Measurements from ENCODE around the gene C9orf50.
A peak's percentile ranks its signal among the peaks of the same experiment; 100 is the strongest.

The C9orf50 gene

DNA sequence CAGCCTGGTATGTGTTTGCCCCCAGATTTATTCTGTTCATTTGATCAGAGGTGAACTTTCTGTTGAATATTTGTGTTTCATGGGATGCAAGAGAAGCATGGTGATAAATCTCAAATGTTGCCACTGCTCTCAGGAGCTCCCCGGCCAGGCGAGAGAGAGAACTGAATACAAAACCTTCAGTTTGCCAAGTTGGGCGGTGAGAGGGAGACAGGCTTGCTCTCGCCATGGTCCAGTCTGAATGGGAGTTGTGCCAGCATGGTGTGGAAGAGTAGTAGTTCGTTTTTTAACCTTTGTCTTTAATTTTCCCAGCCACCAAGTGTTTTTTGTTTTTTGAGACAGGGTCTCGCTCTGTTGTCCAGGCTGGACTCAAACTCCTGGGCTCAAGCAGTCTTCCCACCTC lies 7.8 kb upstream of the C9orf50 start:
- TF ChIP-seq YY1 (IDR thresholded peaks at IDR 0.05; ENCODE audit: low read depth) (no peak), TCF12 (IDR thresholded peaks at IDR 0.05; ENCODE audit: low read depth) (no peak), EP300 (IDR thresholded peaks at IDR 0.05; ENCODE audit: borderline replicate concordance) (no peak), EGR1 (IDR thresholded peaks at IDR 0.05) (no peak)
- TF ChIP-seq, protein P1, sequence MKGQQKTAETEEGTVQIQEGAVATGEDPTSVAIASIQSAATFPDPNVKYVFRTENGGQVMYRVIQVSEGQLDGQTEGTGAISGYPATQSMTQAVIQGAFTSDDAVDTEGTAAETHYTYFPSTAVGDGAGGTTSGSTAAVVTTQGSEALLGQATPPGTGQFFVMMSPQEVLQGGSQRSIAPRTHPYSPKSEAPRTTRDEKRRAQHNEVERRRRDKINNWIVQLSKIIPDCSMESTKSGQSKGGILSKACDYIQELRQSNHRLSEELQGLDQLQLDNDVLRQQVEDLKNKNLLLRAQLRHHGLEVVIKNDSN (IDR thresholded peaks at IDR 0.05) = no peak

DNA sequence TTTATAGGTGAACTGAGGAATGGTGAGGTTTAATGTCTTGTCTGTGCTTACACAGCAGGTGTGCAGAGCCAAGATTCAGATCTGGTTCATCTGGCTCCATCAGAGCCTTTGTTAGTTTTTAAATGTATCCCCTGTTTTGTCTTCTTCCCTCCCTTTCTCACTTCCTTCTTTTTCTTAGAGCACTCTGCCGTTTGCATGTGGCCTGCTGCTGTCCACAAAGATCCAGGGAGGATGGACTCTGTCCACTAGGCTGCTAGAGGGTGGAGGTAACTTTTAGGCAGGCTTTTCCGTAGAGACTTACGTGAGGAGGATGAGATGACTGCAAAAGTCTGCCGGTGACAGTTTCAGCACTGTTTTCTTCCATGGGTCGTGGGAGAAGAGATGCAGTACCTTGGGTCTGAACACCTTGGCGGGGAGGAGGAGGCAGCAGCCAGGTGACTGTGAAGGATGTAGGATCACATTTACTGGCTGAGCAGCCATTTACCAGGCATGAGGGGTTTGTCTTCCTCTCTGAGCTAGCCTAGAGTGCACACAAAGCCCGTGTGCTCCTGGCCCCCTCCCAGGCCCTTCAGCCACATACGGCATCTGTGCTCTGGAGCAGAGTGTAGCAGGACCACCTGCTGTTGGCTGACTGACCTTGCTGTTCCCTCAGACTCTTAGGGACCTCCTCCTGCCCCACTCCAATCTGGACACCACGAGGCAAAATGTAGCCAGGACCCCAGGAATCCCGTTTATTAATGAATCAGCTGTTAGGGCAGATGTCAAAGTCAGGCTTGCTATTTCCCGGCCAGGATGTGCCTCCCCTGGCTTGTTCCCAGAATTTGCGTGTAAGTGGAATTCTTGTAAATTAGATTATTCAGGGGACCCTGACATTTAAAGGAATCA lies 6.9 kb upstream of the C9orf50 start:
- TF ChIP-seq ZBTB7A (IDR thresholded peaks at IDR 0.05; ENCODE audit: low read depth) = no peak
- TF ChIP-seq, protein P1 (IDR thresholded peaks at IDR 0.05) = no peak
- TF ChIP-seq TAF1 (IDR thresholded peaks at IDR 0.05; ENCODE audit: low read depth) = no peak
- no peak for TF ChIP-seq CREB1 (IDR thresholded peaks at IDR 0.05; ENCODE audit: low read depth)
- no peak for TF ChIP-seq EP300 (IDR thresholded peaks at IDR 0.05; ENCODE audit: borderline replicate concordance)
- no peak for TF ChIP-seq TCF12 (IDR thresholded peaks at IDR 0.05; ENCODE audit: low read depth)
- no peak for TF ChIP-seq NFIC (IDR thresholded peaks at IDR 0.05)
- no peak for TF ChIP-seq FOXM1 (IDR thresholded peaks at IDR 0.05; ENCODE audit: borderline replicate concordance, low read depth)
- no peak for TF ChIP-seq YY1 (IDR thresholded peaks at IDR 0.05; ENCODE audit: low read depth)
- TF ChIP-seq CEBPB (IDR thresholded peaks at IDR 0.05) = no peak
- no peak for TF ChIP-seq TEAD4 (IDR thresholded peaks at IDR 0.05)
- no peak for TF ChIP-seq RAD21 (IDR thresholded peaks at IDR 0.05; ENCODE audit: low read depth)

DNA sequence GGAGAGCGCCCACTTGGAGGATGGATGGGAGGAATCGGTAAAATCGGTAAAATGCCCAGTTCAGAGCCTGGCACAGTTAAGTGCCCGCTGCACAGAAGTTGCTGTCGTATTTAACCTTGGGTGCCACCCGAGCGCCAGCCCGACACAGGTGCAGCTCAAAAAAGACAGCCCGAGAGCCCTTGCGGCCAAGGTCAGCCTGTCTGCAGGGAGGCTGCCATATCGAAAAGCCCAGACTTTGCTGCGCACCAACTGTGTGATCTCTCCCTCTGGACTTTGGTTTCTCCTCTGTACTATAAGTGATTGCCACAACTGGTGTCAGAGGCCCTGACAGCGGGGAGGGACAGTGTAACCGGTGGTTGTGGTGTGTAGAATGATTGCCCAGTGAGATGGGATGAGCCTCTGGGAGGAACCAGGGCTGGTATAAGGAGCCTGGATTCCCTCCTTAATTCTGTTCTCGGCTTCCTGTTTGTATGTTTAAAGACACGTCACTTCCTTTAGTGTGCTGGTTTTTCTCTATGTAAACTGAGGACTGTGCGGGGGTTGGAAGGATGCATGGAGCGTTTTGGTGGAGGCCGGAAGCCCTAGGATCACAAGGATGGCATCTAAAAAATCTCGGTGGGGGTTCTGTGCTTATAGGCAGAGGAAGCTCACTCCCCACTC lies 5.9 kb upstream of the C9orf50 start:
- TF ChIP-seq, protein P2, sequence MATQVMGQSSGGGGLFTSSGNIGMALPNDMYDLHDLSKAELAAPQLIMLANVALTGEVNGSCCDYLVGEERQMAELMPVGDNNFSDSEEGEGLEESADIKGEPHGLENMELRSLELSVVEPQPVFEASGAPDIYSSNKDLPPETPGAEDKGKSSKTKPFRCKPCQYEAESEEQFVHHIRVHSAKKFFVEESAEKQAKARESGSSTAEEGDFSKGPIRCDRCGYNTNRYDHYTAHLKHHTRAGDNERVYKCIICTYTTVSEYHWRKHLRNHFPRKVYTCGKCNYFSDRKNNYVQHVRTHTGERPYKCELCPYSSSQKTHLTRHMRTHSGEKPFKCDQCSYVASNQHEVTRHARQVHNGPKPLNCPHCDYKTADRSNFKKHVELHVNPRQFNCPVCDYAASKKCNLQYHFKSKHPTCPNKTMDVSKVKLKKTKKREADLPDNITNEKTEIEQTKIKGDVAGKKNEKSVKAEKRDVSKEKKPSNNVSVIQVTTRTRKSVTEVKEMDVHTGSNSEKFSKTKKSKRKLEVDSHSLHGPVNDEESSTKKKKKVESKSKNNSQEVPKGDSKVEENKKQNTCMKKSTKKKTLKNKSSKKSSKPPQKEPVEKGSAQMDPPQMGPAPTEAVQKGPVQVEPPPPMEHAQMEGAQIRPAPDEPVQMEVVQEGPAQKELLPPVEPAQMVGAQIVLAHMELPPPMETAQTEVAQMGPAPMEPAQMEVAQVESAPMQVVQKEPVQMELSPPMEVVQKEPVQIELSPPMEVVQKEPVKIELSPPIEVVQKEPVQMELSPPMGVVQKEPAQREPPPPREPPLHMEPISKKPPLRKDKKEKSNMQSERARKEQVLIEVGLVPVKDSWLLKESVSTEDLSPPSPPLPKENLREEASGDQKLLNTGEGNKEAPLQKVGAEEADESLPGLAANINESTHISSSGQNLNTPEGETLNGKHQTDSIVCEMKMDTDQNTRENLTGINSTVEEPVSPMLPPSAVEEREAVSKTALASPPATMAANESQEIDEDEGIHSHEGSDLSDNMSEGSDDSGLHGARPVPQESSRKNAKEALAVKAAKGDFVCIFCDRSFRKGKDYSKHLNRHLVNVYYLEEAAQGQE (IDR thresholded peaks at IDR 0.05; ENCODE audit: low read depth) = no peak
- TF ChIP-seq TCF12 (IDR thresholded peaks at IDR 0.05; ENCODE audit: low read depth) = 0 out of 2 replicates have a peak, but pooled peaks have one; percentile 5
- TF ChIP-seq EGR1 (IDR thresholded peaks at IDR 0.05) = 0 out of 2 replicates have a peak, but pooled peaks have one; percentile 7

DNA sequence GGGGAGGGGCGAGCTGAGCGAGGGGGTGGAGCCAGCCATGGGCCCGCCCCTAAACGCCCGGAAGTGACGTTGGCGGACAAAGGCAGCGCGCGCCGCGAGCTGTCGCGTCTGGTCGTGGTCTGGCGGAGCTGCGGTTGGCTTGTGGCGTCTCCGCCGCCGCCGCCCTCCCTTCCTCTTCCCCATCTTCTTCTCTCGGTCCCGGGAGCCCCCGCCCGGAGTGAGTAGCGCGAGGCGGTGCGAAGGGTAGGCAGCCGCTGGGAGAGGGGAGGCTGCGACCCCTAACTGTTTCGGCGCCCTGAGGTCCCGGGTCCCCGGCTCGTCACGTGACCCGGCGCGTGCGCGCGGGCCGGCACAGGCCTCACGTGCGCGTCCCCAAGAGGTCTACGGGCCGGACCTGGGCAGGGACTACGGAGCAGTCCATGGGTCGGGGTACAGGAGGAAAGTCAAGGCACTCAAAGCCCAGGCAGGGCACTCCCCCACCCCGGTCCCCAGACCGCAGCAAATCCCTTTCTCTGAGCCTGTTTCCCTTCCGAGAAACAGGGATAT lies 5.3 kb upstream of the C9orf50 start, which contains the start of gene NTMT1:
TSS of gene NTMT1 (plus strand) at position 85 of the 546 bp plus-strand sequence. CDS start 6,541 bp downstream, outside the sequence.
- peak; percentile 20; the same call in 1 of the 2 replicates for TF ChIP-seq EGR1 (IDR thresholded peaks at IDR 0.05)
- TF ChIP-seq CREB1 (IDR thresholded peaks at IDR 0.05; ENCODE audit: low read depth) = peak; percentile 79
- TF ChIP-seq, protein P3, sequence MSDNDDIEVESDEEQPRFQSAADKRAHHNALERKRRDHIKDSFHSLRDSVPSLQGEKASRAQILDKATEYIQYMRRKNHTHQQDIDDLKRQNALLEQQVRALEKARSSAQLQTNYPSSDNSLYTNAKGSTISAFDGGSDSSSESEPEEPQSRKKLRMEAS (IDR thresholded peaks at IDR 0.05) = peak; percentile 98
- TF ChIP-seq CEBPB (IDR thresholded peaks at IDR 0.05) = peak; percentile 3; the same call in 1 of the 2 replicates
- 0 out of 2 replicates have a peak, but pooled peaks have one; percentile 46 for TF ChIP-seq YY1 (IDR thresholded peaks at IDR 0.05; ENCODE audit: low read depth)
- no peak for TF ChIP-seq RAD21 (IDR thresholded peaks at IDR 0.05; ENCODE audit: low read depth)
- 0 out of 2 replicates have a peak, but pooled peaks have one; percentile 27 for TF ChIP-seq EP300 (IDR thresholded peaks at IDR 0.05; ENCODE audit: borderline replicate concordance)
- TF ChIP-seq, protein P2 (IDR thresholded peaks at IDR 0.05; ENCODE audit: low read depth) = no peak
- 0 out of 2 replicates have a peak, but pooled peaks have one; percentile 13 for TF ChIP-seq TEAD4 (IDR thresholded peaks at IDR 0.05)
- no peak for TF ChIP-seq NFIC (IDR thresholded peaks at IDR 0.05)
- peak; percentile 74; the same call in 1 of the 2 replicates for TF ChIP-seq ZBTB7A (IDR thresholded peaks at IDR 0.05; ENCODE audit: low read depth)
- TF ChIP-seq TCF12 (IDR thresholded peaks at IDR 0.05; ENCODE audit: low read depth) = peak; percentile 60
- TF ChIP-seq, protein P1 (IDR thresholded peaks at IDR 0.05) = peak; percentile 98
- no peak for TF ChIP-seq FOXM1 (IDR thresholded peaks at IDR 0.05; ENCODE audit: borderline replicate concordance, low read depth)
- TF ChIP-seq TAF1 (IDR thresholded peaks at IDR 0.05; ENCODE audit: low read depth) = peak; percentile 92

DNA sequence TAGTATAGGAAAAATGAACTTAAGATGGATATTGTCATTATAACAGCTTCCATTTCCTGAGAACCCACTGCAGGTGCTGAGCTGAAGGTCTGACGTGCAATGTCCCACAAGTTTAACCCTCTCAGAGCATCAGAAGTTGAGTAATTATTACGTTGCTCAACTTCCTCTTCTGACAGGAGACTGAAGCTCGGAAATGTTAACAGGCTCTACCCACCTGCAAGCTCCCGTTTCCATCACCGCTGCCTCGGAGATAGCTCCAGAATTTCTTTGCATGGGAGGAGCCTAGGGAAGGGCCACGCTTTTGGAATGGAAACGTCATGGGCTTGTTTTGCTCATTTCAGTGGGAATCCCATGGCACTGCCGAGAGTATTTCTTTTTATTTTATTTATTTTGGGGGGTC lies 4.0 kb upstream of the C9orf50 start:
- TF ChIP-seq YY1 (IDR thresholded peaks at IDR 0.05; ENCODE audit: low read depth) = no peak
- no peak for TF ChIP-seq NFIC (IDR thresholded peaks at IDR 0.05)
- TF ChIP-seq RAD21 (IDR thresholded peaks at IDR 0.05; ENCODE audit: low read depth) = no peak
- TF ChIP-seq TAF1 (IDR thresholded peaks at IDR 0.05; ENCODE audit: low read depth) = no peak
- no peak for TF ChIP-seq TCF12 (IDR thresholded peaks at IDR 0.05; ENCODE audit: low read depth)
- TF ChIP-seq, protein P3 (IDR thresholded peaks at IDR 0.05) = no peak
- TF ChIP-seq, protein P2 (IDR thresholded peaks at IDR 0.05; ENCODE audit: low read depth) = no peak
- TF ChIP-seq, protein P1 (IDR thresholded peaks at IDR 0.05) = no peak
- no peak for TF ChIP-seq FOXM1 (IDR thresholded peaks at IDR 0.05; ENCODE audit: borderline replicate concordance, low read depth)
- TF ChIP-seq TEAD4 (IDR thresholded peaks at IDR 0.05) = no peak
- no peak for TF ChIP-seq CREB1 (IDR thresholded peaks at IDR 0.05; ENCODE audit: low read depth)
- no peak for TF ChIP-seq CEBPB (IDR thresholded peaks at IDR 0.05)
- no peak for TF ChIP-seq ZBTB7A (IDR thresholded peaks at IDR 0.05; ENCODE audit: low read depth)
- no peak for TF ChIP-seq EGR1 (IDR thresholded peaks at IDR 0.05)
- TF ChIP-seq EP300 (IDR thresholded peaks at IDR 0.05; ENCODE audit: borderline replicate concordance) = no peak

Data from Ishikawa (cell line).